Breast epithelium (tissue), 4 donors: ENCODE results near the gene ZNF501. TPM values are rescaled to one million over a fixed set of nuclear protein-coding genes. Genes with fewer than 3 reads are reported as not detected.

ENCODE experiments used
- DNase-seq, 2 donors: peaks; one replicate each; pipeline ENCODE4 v3.0.0-alpha.2; 2019; ENCODE audit warnings: low spot score in 2 of 2
- H3K27ac ChIP-seq, 2 donors: fragments of 200-600 bp; sonication (generic) in 1 of 2; one replicate each; pipeline ENCODE4 v1.5.1; 2016 to 2019; ENCODE audit warnings: mild to moderate bottlenecking in 1 of 2
- H3K27me3 ChIP-seq, 2 donors: fragments of 200-600 bp; sonication (generic) in 1 of 2; one replicate each; pipeline versions ENCODE4 v1.5.1 to v1.6.0; 2017 to 2019; ENCODE audit warnings: control low read depth in 1 of 2, mild to moderate bottlenecking in 1 of 2
- H3K36me3 ChIP-seq: fragments of 200-600 bp; one replicate; pipeline ENCODE4 v1.5.1; 2019
- H3K4me1 ChIP-seq, 2 donors: fragments of 200-600 bp; sonication (generic); one replicate each; pipeline ENCODE4 v1.5.1; 2016 to 2019; ENCODE audit warnings: control low read depth in 1 of 2
- H3K4me3 ChIP-seq, 3 donors: fragments of 200-600 bp; sonication (generic); 1 replicate in 2 of 3; 2 replicates in 1 of 3; pipeline ENCODE4 v1.5.1; 2016 to 2019; ENCODE audit warnings: mild to moderate bottlenecking in 3 of 3, moderate library complexity in 2 of 3
- H3K9me3 ChIP-seq, 2 donors: fragments of 200-600 bp; sonication (generic) in 1 of 2; one replicate each; pipeline ENCODE4 v1.5.1; 2016 to 2019; ENCODE audit warnings: control low read depth in 1 of 2
- CTCF ChIP-seq, 3 donors: fragments of 450-650 bp; IDR thresholded peaks; one replicate each; pipeline ENCODE4 v1.5.1; 2016 to 2017; ENCODE audit warnings: antibody characterized with exemption in 3 of 3, mild to moderate bottlenecking in 3 of 3, moderate library complexity in 3 of 3
- POLR2A ChIP-seq: fragments of 450-650 bp; IDR thresholded peaks from one replicate; pipeline ENCODE4 v1.6.1; 2016; ENCODE audit warnings: antibody characterized with exemption, mild to moderate bottlenecking, moderate library complexity
- POLR2AphosphoS5 ChIP-seq, 3 donors: sonication (generic); formaldehyde crosslinking; IDR thresholded peaks; one replicate each; pipeline ENCODE4 v1.6.1; 2017; ENCODE audit warnings: antibody characterized with exemption in 3 of 3
- intact Hi-C: fragments of 100-400 bp; cut with DNase I; formaldehyde crosslinking; loops from one replicate; pipeline ENCODE4 v1.15.1; 2023; ENCODE audit warnings: low total_unique reads
- total RNA-seq, 3 donors: library from RNA; depleted of rRNA; stranded (reverse); fragments of >200 nt; gene quantifications; one replicate each; pipeline ENCODE4 v1.1.0, GENCODE V29; 2016

Gene ZNF501
- total RNA-seq, 3 donors from 2014 or later: 4.9 to 9.1 (median 5.4) TPM

- DNase-seq: peak; percentile 96 to 97
- peak within 1 kb of the TSS; percentile 79 to 81 for H3K27ac ChIP-seq
- intact Hi-C loops: no loop called here
- peak within 1 kb of the TSS; percentile 69 to 88 (median 86) for H3K4me3 ChIP-seq
- H3K4me1 ChIP-seq: no peaks in the 10 kb centered on the region
- H3K9me3 ChIP-seq: peaks cover 0 to 11% of the 10 kb centered on the region in 2 donors
- H3K36me3 ChIP-seq: no peaks in the 10 kb centered on the region
- H3K27me3 ChIP-seq: no peaks in the 10 kb centered on the region
- TF ChIP-seq CTCF (IDR thresholded peaks at IDR 0.05): peak in 1 of 3 donors; percentile 12
- peak; percentile 40 for TF ChIP-seq POLR2A
- TF ChIP-seq POLR2AphosphoS5 (IDR thresholded peaks at IDR 0.05): peak; percentile 88 to 97 (median 94)
These were observed 32.2 kb downstream of the ZNF501 start, which contains the start of the genes KIAA1143 and KIF15 for GRCh38 chr3:44761424-44762169. Gene KIAA1143 (minus strand): TSS chr3:44761619. CDS start chr3:44761602, 17 bp downstream. Gene KIF15 (plus strand): TSS chr3:44761794. CDS start chr3:44761866, 72 bp downstream.

GRCh38 chr3:44762170-44762677 is 32.8 kb downstream of the ZNF501 start:
- Histone ChIP-seq H3K9me3 (peaks cover 0 to 11% of the 10 kb centered on the region in 2 donors), H3K27me3 (no peaks in the 10 kb centered on the region), H3K27ac (no peak overlapping the region), H3K4me1 (no peaks in the 10 kb centered on the region), H3K4me3 (peak overlapping the region; percentile 69 to 88 (median 86)), H3K36me3 (no peaks in the 10 kb centered on the region)
- intact Hi-C loops: no loop called here
- TF ChIP-seq CTCF (IDR thresholded peaks at IDR 0.05) (no peak), POLR2AphosphoS5 (IDR thresholded peaks at IDR 0.05) (no peak), POLR2A (no peak)
- DNase-seq: no peak

GRCh38 chr3:44762690-44763089 is 33.3 kb downstream of the ZNF501 start:
- no peak overlapping the region for H3K4me3 ChIP-seq
- no peaks in the 10 kb centered on the region for H3K27me3 ChIP-seq
- no peak overlapping the region for H3K27ac ChIP-seq
- H3K36me3 ChIP-seq: no peaks in the 10 kb centered on the region
- no peak for TF ChIP-seq CTCF (IDR thresholded peaks at IDR 0.05)
- no peak for TF ChIP-seq POLR2AphosphoS5 (IDR thresholded peaks at IDR 0.05)
- TF ChIP-seq POLR2A: no peak
- no peaks in the 10 kb centered on the region for H3K4me1 ChIP-seq
- intact Hi-C loops: no loop called here
- DNase-seq: no peak
- H3K9me3 ChIP-seq: peaks cover 0 to 11% of the 10 kb centered on the region in 2 donors

GRCh38 chr3:44764248-44764647 is 34.8 kb downstream of the ZNF501 start:
- no peak overlapping the region for H3K4me3 ChIP-seq
- intact Hi-C loops: no loop called here

More at GRCh38 chr3:44764248-44764647, 34.8 kb downstream of the ZNF501 start:
- Histone ChIP-seq H3K36me3 (no peaks in the 10 kb centered on the region), H3K27ac (no peak overlapping the region), H3K4me1 (no peaks in the 10 kb centered on the region), H3K9me3 (peaks cover 0 to 5% of the 10 kb centered on the region in 2 donors), H3K27me3 (no peaks in the 10 kb centered on the region)
- DNase-seq: no peak
- TF ChIP-seq POLR2AphosphoS5 (IDR thresholded peaks at IDR 0.05) (no peak), POLR2A (no peak), CTCF (IDR thresholded peaks at IDR 0.05) (no peak)
